HepG2 (cell line): ENCODE measurements around the gene DLG5. TPM values are rescaled to one million over a fixed set of nuclear protein-coding genes. Genes with fewer than 3 reads are reported as not detected.

Experiments used
- ATAC-seq: fragments of 200-7000 bp; cut with Tn5 transposase; 3 replicates; pipeline ENCODE4 v1.9.1; 2020; ENCODE audit warnings: mild to moderate bottlenecking, moderate library complexity
- BruUV-seq: library from RNA; stranded (reverse); fragments of 400-500 nt; replicated peaks from 2 replicates; lab custom pipeline; 2021; lab: Mats Ljungman, UMichigan
- CTCF ChIA-PET: fragments of 300-600 bp; formaldehyde crosslinking; extraction: SDS; loops from one replicate; lab custom pipeline; 2021; ENCODE audit warnings: low total read pairs, inconsistent platforms, low intra/inter-chr PET ratio; lab: Yijun Ruan, JAX
- POLR2A ChIA-PET: fragments of 350-600 bp; sonication (Branson Sonifier 250); formaldehyde crosslinking; loops from one replicate; lab custom pipeline; 2020; ENCODE audit warnings: antibody characterized with exemption, inconsistent platforms; lab: Yijun Ruan, JAX
- DNase-seq: peaks from one replicate; pipeline ENCODE4 v3.0.0-alpha.2; 2015; ENCODE audit warnings: low spot score
- FAIRE-seq: peaks from 3 replicates; lab custom pipeline; 2011; peaks lifted over from hg19 to GRCh38; lab: Jason Lieb, UNC
- H2AFZ ChIP-seq: one replicate; pipeline ENCODE4 v1.6.1; 2011; ENCODE audit warnings: low read length, inconsistent platforms
- H3K27ac ChIP-seq: fragments of 300-600 bp; 3 replicates; pipeline ENCODE4 v1.8.0; 2011; ENCODE audit warnings: mixed run types, mild to moderate bottlenecking, mixed read lengths, low read length, inconsistent platforms; ENCODE audit not compliant: insufficient read depth; ENCODE audit errors: extremely low read length
- H3K27me3 ChIP-seq, 2 experiments: fragments of 200-600 bp in 1 of 2; 2 replicates in 1 of 2; 3 replicates in 1 of 2; pipeline versions ENCODE4 v1.6.0 to v1.8.0; 2011; ENCODE audit warnings: low read length in 2 of 2, mild to moderate bottlenecking in 2 of 2, moderate library complexity in 2 of 2, inconsistent platforms in 1 of 2; ENCODE audit not compliant: insufficient read depth in 2 of 2, control insufficient read depth in 1 of 2
- H3K36me3 ChIP-seq, 2 experiments: fragments of 200-600 bp in 1 of 2; replicated peaks in 1 of 2; 2 replicates in 1 of 2; 3 replicates in 1 of 2; pipeline versions ENCODE4 v1.5.1 to v1.8.0; 2011; ENCODE audit warnings: low read length in 2 of 2, inconsistent platforms in 1 of 2; ENCODE audit not compliant: insufficient read depth in 2 of 2, control insufficient read depth in 1 of 2
- H3K4me1 ChIP-seq: 2 replicates; pipeline ENCODE4 v1.5.1; 2012; ENCODE audit warnings: low read length, inconsistent platforms; ENCODE audit not compliant: insufficient read depth
- H3K4me2 ChIP-seq: 2 replicates; pipeline ENCODE4 v1.6.0; 2011; ENCODE audit warnings: low read depth, low read length, inconsistent platforms
- H3K4me3 ChIP-seq, 3 experiments: fragments of 200-600 bp in 1 of 3; sonication (generic), shearing (Covaris generic) in 1 of 3; replicated peaks in 1 of 3; 2 replicates each; pipeline ENCODE4 v1.5.1; 2011 to 2016; ENCODE audit warnings: low read length in 3 of 3, inconsistent platforms in 2 of 3, low read depth in 2 of 3, mild to moderate bottlenecking in 2 of 3, control low read depth in 1 of 3, mixed read lengths in 1 of 3; ENCODE audit not compliant: insufficient read depth in 1 of 3
- H3K79me2 ChIP-seq: one replicate; pipeline ENCODE4 v1.6.1; 2011; ENCODE audit warnings: low read length, inconsistent platforms; ENCODE audit not compliant: insufficient read depth
- H3K9ac ChIP-seq: 2 replicates; pipeline ENCODE4 v1.6.0; 2011; ENCODE audit warnings: mild to moderate bottlenecking, low read depth, low read length, inconsistent platforms; ENCODE audit not compliant: insufficient read depth
- H3K9me3 ChIP-seq: 2 replicates; pipeline ENCODE4 v1.5.1; 2012; ENCODE audit warnings: mild to moderate bottlenecking, low read length
- H4K20me1 ChIP-seq: 2 replicates; pipeline ENCODE4 v1.6.0; 2011; ENCODE audit warnings: inconsistent platforms, mild to moderate bottlenecking, low read length, moderate library complexity; ENCODE audit not compliant: insufficient read depth
- HCFC1 ChIP-seq: fragments of 150-350 bp; IDR thresholded peaks from 2 replicates; pipeline ENCODE4 v1.6.1; 2014; ENCODE audit warnings: low read depth, low read length
- IRF2 ChIP-seq: IDR thresholded peaks from 2 replicates; pipeline ENCODE4 v1.6.1; 2018; ENCODE audit warnings: missing genetic modification reagents, missing compliant biosample characterization
- SSRP1 ChIP-seq: IDR thresholded peaks from 2 replicates; pipeline ENCODE4 v1.6.1; 2016; ENCODE audit warnings: control low read depth
- TCF7L2 ChIP-seq: IDR thresholded peaks from 2 replicates; pipeline ENCODE4 v1.6.1; 2011; ENCODE audit warnings: mild to moderate bottlenecking, low read depth, low read length, moderate library complexity
- U2AF1 ChIP-seq: fragments of 200-400 bp; formaldehyde crosslinking; optimal IDR thresholded peaks from 2 replicates; pipeline ENCODE3; 2017; ENCODE audit warnings: mild to moderate bottlenecking, low read depth, low read length
- ZKSCAN1 ChIP-seq: fragments of 150-350 bp; IDR thresholded peaks from 2 replicates; pipeline ENCODE4 v1.6.1; 2014; ENCODE audit warnings: low read length
- ZNF224 ChIP-seq: sonication (generic); formaldehyde crosslinking; IDR thresholded peaks from 2 replicates; pipeline ENCODE4 v1.5.0; 2020; ENCODE audit warnings: mild to moderate bottlenecking, missing genetic modification reagents
- ZNF253 ChIP-seq: sonication (generic); formaldehyde crosslinking; IDR thresholded peaks from 2 replicates; pipeline ENCODE4 v1.8.0; 2022; ENCODE audit warnings: mild to moderate bottlenecking, missing genetic modification reagents, borderline replicate concordance
- ZNF317 ChIP-seq: sonication (generic); formaldehyde crosslinking; IDR thresholded peaks from 2 replicates; pipeline ENCODE4 v1.5.0; 2020; ENCODE audit warnings: mild to moderate bottlenecking, missing genetic modification reagents
- ZNF367 ChIP-seq: sonication (generic); formaldehyde crosslinking; IDR thresholded peaks from 2 replicates; pipeline ENCODE4 v1.4.0; 2020; ENCODE audit warnings: missing genetic modification reagents, borderline replicate concordance
- ZNF44 ChIP-seq: sonication (generic); formaldehyde crosslinking; IDR thresholded peaks from 2 replicates; pipeline ENCODE4 v1.5.1; 2020; ENCODE audit warnings: mild to moderate bottlenecking, missing genetic modification reagents
- ZNF572 ChIP-seq: sonication (generic); formaldehyde crosslinking; IDR thresholded peaks from 2 replicates; pipeline ENCODE4 v1.5.1; 2020; ENCODE audit warnings: mild to moderate bottlenecking, missing genetic modification reagents
- ZNF614 ChIP-seq: IDR thresholded peaks from 2 replicates; pipeline ENCODE4 v1.6.1; 2018; ENCODE audit warnings: missing biosample characterization, missing genetic modification reagents, inconsistent platforms, borderline replicate concordance
- ZNF660 ChIP-seq: sonication (generic); formaldehyde crosslinking; IDR thresholded peaks from 2 replicates; pipeline ENCODE4 v1.5.1; 2020; ENCODE audit warnings: mild to moderate bottlenecking, low read depth, missing genetic modification reagents, borderline replicate concordance
- ZNF720 ChIP-seq: sonication (generic); formaldehyde crosslinking; IDR thresholded peaks from 2 replicates; pipeline ENCODE4 v1.4.0; 2020; ENCODE audit warnings: missing genetic modification reagents
- WGBS: methylation state at CpG from one replicate; pipeline ENCODE4 v1.1.6; 2017; ENCODE audit warnings: low lambda C conversion rate; 5-methylcytosine and 5-hydroxymethylcytosine counted together
- in situ Hi-C: cut with HindIII; loops from 2 replicates; pipeline ENCODE4 v1.10.0; 2017; ENCODE audit warnings: low pct_unique_long_range_greater_than_20kb; ENCODE audit not compliant: extremely low pct_ligation_motif_present
- intact Hi-C: fragments of 100-400 bp; cut with micrococcal nuclease; formaldehyde crosslinking; loops from one replicate; pipeline ENCODE4 v1.10.0; 2022; ENCODE audit not compliant: unreplicated experiment
- polyA plus RNA-seq, 8 experiments: library from polyadenylated mRNA; depleted of rRNA in 3 of 8; stranded (reverse) in 7 of 8; unstranded in 1 of 8; fragments of >200 nt; fragmentation: Illumina TruSeq in 4 of 8; extraction: Trizol in 4 of 8; gene quantifications; 2 replicates each; pipeline versions ENCODE4 v1.2.1 to v1.2.3, GENCODE V29; 2011 to 2016; ENCODE audit warnings: low read depth in 4 of 8, missing spikeins in 1 of 8, mixed read lengths in 1 of 8; ENCODE audit not compliant: insufficient read depth in 1 of 8
- total RNA-seq, 5 experiments: library from RNA; depleted of rRNA; stranded (reverse); fragments of >200 nt; fragmentation: Illumina TruSeq; extraction: Trizol; gene quantifications; 2 replicates each; pipeline ENCODE4 v1.2.3, GENCODE V29; 2016; ENCODE audit warnings: low read depth in 1 of 5
- TF ChIP-seq, protein P1 (sequence below): sonication (generic); formaldehyde crosslinking; IDR thresholded peaks from 2 replicates; pipeline ENCODE4 v1.4.0; 2020; ENCODE audit warnings: missing genetic modification reagents
- TF ChIP-seq, protein P2 (sequence below): sonication (generic); formaldehyde crosslinking; IDR thresholded peaks from 2 replicates; pipeline ENCODE4 v1.5.0; 2020; ENCODE audit warnings: mild to moderate bottlenecking, missing genetic modification reagents

The DLG5 gene
- total and polyA plus RNA-seq, 2 of the 13 experiments (the other 11 are each of a cell fraction or from before 2014, with no cell fraction given): 15.5 to 18.2 TPM

DNA sequence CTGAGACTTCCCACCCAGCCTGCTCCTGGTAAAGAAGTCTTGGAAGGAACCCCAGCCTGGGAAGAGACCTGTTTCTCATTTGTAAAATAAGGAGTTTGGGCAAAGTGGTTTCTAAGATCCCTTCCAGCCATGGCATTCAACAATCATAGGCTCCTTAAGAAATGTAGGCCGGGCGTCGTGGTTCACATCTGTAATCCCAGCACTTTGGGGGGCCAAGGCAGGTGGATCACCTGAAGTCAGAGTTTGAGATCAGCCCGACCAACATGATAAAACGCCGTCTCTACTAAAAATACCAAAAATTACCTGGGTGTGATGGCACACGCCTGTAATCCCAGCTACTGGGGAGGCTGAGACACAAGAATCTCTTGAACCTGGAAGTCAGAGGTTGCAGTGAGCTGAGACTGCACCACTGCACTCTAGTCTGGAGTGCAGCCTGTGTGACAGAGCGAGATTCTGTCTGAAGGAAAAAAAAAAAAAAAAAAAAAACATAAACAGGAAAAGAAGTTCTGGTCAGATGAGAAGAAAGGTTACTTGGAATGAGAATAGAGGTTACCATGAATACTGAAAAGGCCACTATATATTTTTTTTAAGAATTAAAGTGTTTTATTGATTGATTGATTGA, 15.9 kb downstream of the DLG5 start:
- ATAC-seq: no peak
- TF ChIP-seq ZNF572 (CRISPR knock-in tag): no peak
- TF ChIP-seq ZNF44 (CRISPR knock-in tag): no peak
- no peak for TF ChIP-seq HCFC1
- TF ChIP-seq, protein P1, sequence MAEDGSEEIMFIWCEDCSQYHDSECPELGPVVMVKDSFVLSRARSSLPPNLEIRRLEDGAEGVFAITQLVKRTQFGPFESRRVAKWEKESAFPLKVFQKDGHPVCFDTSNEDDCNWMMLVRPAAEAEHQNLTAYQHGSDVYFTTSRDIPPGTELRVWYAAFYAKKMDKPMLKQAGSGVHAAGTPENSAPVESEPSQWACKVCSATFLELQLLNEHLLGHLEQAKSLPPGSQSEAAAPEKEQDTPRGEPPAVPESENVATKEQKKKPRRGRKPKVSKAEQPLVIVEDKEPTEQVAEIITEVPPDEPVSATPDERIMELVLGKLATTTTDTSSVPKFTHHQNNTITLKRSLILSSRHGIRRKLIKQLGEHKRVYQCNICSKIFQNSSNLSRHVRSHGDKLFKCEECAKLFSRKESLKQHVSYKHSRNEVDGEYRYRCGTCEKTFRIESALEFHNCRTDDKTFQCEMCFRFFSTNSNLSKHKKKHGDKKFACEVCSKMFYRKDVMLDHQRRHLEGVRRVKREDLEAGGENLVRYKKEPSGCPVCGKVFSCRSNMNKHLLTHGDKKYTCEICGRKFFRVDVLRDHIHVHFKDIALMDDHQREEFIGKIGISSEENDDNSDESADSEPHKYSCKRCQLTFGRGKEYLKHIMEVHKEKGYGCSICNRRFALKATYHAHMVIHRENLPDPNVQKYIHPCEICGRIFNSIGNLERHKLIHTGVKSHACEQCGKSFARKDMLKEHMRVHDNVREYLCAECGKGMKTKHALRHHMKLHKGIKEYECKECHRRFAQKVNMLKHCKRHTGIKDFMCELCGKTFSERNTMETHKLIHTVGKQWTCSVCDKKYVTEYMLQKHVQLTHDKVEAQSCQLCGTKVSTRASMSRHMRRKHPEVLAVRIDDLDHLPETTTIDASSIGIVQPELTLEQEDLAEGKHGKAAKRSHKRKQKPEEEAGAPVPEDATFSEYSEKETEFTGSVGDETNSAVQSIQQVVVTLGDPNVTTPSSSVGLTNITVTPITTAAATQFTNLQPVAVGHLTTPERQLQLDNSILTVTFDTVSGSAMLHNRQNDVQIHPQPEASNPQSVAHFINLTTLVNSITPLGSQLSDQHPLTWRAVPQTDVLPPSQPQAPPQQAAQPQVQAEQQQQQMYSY (CRISPR knock-in tag): no peak
- TF ChIP-seq ZNF367 (CRISPR knock-in tag): no peak
- no peak for TF ChIP-seq ZNF720 (CRISPR knock-in tag)
- no peak for TF ChIP-seq ZNF614 (CRISPR knock-in tag)
- TF ChIP-seq IRF2 (CRISPR knock-in tag): no peak
- TF ChIP-seq ZNF253: no peak
- TF ChIP-seq SSRP1 (CRISPR knock-in tag): no peak
- no peak for TF ChIP-seq ZNF317 (CRISPR knock-in tag)
- TF ChIP-seq ZNF224 (CRISPR knock-in tag): no peak
- no peak for TF ChIP-seq TCF7L2
- TF ChIP-seq, protein P2, sequence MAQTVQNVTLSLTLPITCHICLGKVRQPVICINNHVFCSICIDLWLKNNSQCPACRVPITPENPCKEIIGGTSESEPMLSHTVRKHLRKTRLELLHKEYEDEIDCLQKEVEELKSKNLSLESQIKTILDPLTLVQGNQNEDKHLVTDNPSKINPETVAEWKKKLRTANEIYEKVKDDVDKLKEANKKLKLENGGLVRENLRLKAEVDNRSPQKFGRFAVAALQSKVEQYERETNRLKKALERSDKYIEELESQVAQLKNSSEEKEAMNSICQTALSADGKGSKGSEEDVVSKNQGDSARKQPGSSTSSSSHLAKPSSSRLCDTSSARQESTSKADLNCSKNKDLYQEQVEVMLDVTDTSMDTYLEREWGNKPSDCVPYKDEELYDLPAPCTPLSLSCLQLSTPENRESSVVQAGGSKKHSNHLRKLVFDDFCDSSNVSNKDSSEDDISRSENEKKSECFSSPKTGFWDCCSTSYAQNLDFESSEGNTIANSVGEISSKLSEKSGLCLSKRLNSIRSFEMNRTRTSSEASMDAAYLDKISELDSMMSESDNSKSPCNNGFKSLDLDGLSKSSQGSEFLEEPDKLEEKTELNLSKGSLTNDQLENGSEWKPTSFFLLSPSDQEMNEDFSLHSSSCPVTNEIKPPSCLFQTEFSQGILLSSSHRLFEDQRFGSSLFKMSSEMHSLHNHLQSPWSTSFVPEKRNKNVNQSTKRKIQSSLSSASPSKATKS (CRISPR knock-in tag): no peak
- no peak for TF ChIP-seq U2AF1
- TF ChIP-seq ZKSCAN1: no peak
- no peak for TF ChIP-seq ZNF660 (CRISPR knock-in tag)
- CTCF ChIA-PET: no interaction called here

More for the DNA sequence above, 15.9 kb downstream of the DLG5 start:
- H4K20me1 ChIP-seq: no peaks in the 10 kb centered on the region
- H3K4me1 ChIP-seq: peaks cover 81% of the 10 kb centered on the region
- in situ Hi-C loops: no loop called here
- H3K36me3 ChIP-seq: no peaks in the 10 kb centered on the region
- POLR2A ChIA-PET: interaction anchor here (0.7 to 2.6 kb wide), 9 partner anchors 9 to 553 kb away, joined by 3 to 10 read pairs (median 5); no protein-coding TSS in a partner anchor
- no peaks in the 10 kb centered on the region for H3K27me3 ChIP-seq
- DNase-seq (no peak), FAIRE-seq (no peak)
- no TSS peak for BruUV-seq
- peaks cover 69% of the 10 kb centered on the region for H3K79me2 ChIP-seq
- intact Hi-C loops: no loop called here
- peak overlapping the region; percentile 86 for H3K27ac ChIP-seq
- no peaks in the 10 kb centered on the region for H3K9me3 ChIP-seq
- H3K4me2 ChIP-seq: peak overlapping the region; percentile 79
- peak overlapping the region; percentile 63; the same call in 1 of the 2 replicates for H3K9ac ChIP-seq
- no peak overlapping the region for H2AFZ ChIP-seq
- peak overlapping the region in 2 of 3 experiments; percentile 29 to 50; a peak in 2 of 6 replicates for H3K4me3 ChIP-seq
- WGBS: 86% methylated on average over 8 of the region's 8 CpGs
